Colon (tissue), 2 donors: Measurements from ENCODE around the gene CCND1.
"Not testable (repeated sequence)": the region's sequence is repeated elsewhere in the genome, so short reads cannot be mapped to it uniquely, and the experiment has no call there.

Experiments used
- FAIRE-seq: peaks from 2 replicates; lab custom pipeline; 2012; peaks lifted over from hg19 to GRCh38; lab: Jason Lieb, UNC
- donor health status: control.
- donor health status: control.

The CCND1 gene

DNA sequence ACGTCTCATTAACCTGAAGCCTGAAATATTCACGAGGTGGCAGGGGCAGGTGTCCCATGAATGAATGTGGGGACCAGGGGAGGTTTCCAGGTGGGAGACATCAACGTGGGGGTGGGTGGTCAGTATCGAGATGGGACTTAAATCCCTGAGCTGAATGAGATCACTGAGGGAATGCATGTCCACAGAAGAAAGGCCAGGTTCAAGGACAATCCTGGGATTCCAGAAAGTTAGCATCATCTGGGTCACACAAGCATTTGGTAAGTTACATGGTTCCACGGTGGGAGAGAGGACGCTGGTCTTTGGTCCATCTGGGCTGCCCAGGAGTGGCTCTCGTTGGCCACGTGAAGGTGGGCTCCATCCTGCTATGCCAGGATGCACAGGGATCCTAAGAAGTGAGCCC, 22.7 kb upstream of the CCND1 start:
- no peak for FAIRE-seq

- FAIRE-seq, result no peak
These were observed 20.2 kb upstream of the CCND1 start for GRCh38 chr11:69620683-69621290.

GRCh38 chr11:69622097-69622681, 18.8 kb upstream of the CCND1 start:
- FAIRE-seq, result not testable (repeated sequence)

DNA sequence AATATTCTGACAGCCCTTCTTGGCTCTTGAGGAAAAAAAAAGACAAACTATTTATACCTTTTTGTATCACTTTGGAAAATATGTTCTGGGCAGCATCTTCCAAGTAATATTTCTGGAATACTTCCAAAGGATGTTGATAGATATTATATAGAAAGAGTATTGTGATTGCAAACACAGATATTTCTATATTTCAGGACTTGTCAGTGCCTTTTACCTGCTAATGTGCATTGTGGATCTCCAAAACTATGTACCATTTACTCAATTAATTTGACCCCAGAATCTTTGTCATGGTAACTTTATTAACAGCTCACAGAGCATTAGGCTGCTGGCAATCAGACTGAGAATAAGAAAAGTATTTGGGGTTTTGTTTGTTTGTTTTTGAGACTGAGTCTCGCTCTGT, 16.7 kb upstream of the CCND1 start:
- no peak for FAIRE-seq

- FAIRE-seq, result no peak
These were observed 15.5 kb upstream of the CCND1 start for GRCh38 chr11:69625476-69625875.

- no peak for FAIRE-seq
These were observed 13.4 kb upstream of the CCND1 start for GRCh38 chr11:69627551-69627950.

DNA sequence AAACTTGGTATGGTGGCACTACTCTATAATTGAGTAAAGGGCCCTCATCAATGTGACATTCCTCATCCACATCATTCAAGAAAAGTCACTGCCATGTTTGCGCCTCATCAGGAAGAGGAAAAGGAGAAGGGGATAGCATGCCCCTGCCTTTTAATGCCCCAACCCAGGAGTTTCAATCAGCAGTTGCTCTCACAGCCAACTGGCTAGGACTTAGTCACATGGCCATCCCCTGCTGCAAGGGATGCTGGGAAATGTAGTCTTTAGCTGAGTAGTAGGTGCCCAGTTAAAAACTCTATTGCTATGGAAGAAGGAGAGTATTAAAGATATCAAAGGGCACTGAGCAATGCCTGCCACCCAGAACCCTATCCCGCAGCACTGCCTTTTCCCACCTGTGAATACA, 10.9 kb upstream of the CCND1 start:
- no peak for FAIRE-seq

DNA sequence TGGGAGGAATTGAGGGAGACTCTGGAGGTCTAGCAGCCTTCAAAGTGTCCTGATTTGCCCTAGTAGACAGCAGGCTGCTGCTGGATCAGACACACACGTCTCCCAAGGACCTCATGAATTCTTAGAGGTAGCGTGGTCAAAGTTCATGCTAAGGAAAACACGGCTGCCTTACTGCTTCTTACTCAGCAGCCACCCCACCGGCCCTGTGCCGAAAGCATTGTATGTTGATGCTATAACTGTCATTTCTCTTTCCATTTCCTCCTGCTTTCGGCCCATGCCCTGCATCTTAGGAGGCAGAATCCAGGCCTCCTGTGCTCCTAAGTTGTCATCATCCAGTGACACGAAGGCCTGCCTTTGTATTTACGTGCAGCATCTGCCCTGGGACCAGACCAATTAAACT, 10.5 kb upstream of the CCND1 start:
- no peak for FAIRE-seq

- no peak for FAIRE-seq
These were observed 8.1 kb upstream of the CCND1 start for GRCh38 chr11:69632900-69633299.

DNA sequence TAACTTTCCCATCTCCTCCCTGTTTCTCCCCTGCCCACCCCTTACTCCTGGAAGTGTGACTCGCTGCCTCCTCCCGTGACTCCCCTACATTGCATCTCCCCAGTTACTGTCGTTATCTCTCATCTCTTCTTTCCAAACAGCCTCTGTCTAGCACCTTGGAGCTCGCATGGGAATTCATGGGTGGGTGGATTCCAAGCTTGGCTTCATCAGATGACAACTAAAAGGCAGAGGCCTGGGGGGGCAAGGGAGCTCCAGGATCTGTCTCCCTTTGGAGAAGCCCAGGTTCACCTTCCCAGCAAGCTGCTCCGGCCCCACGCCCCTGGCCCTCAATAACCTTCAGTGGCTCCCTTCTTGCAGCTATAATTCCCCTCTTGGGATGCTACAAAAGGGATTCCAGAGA, 6.9 kb upstream of the CCND1 start:
- no peak for FAIRE-seq

- FAIRE-seq, result no peak
These were observed 6.4 kb upstream of the CCND1 start for GRCh38 chr11:69634590-69634989.

DNA sequence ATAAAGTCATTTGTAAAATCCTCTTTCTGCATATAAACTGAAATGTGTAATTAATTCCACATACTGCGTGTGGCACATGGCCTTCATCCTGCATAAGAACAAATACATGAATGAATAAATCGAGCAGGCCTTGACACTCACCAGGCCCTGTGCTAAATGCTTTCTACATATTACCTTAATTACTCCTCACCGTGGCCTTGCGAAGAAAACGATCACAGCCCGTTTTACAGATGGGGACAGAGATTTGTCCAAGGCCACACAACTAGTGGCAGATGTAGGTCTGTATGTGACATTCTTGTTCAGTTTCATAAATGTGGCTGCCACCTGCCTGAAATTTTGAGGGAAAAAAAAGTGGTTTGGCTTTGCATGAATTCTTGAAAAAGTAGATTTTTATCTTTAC, 5.8 kb upstream of the CCND1 start:
- FAIRE-seq, result no peak

DNA sequence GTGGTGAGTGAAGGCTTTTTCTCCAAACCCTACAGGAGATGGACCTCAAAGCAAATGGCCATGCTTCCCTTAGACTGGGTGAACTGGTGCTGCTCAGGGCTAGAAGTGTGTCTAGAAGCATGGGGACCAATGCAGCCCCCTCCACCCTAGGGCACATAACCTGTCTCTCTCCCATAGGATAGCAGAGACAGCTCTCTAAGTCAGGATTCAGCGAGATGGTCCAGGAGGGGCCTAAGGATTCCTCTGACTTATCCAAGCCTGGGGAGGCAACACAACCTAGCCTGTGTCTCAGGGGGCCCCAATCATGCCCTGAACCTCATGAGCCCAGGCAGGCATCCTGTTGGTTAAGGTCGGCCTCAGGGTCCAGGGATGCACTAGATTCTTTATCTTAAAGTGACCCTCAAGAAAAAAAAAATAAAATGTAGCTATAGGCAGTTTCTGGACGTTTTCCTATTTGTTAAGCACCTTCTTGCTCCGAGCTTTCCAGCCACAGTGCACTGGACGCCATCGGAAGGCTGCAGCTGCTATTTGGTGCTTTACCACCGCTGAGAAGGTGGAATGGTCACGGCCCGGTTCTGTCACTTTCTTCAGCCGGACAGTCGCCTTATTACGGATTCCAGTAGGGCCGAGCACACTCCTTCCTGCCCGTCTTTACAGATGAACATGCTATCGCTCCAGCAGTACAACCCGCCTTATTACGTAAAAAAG, 5.0 kb upstream of the CCND1 start:
- no peak for FAIRE-seq

- no peak for FAIRE-seq
These were observed 4.3 kb upstream of the CCND1 start for GRCh38 chr11:69636512-69637197.

- FAIRE-seq, result no peak
These were observed 3.6 kb upstream of the CCND1 start for GRCh38 chr11:69637198-69637940.

DNA sequence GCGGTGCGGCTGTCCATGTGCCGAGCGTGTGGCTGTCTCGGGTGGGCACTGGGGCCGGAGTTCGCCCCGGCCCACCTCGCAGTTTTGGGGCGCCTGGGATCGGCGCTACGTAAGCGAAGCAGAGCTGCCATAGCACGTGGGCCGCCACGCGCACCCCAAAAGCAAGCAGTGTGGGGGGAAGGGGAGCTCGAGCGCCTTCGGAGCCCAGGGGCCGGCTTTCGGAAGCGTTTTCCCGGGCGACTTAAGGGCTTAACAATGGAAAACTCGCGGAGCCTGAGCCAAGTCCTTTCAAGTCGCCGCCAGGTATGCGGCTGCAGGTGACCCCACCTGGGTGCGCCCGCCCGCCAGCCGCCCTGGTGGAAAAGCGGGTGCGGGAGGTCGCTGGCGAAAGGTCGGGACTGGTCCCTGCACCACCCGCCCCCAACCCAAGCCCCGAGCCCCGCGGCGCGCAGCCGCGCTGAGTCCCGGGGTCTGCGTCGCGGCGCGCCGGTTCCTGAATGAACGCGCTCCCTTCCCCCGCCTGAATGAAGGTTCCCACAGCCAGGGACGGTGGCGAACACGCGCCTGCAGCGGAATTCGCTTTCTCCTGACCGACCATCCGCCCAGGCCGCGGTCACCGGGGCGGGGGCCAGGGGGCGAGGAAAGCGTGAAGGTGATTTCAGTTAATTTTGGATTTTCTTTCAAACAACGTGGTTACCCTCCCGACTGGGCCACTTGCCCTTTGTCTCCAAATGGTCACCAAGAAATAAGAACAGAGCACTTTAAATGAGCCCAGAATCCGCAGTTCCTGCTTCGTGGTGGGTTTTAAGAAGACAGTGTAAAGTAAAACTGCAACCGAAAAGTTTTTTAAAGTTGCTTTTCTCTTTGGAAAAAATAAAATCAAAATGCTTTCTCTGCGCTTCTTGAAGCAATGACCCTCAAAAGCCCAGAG, 2.8 kb upstream of the CCND1 start:
- FAIRE-seq, result no peak

DNA sequence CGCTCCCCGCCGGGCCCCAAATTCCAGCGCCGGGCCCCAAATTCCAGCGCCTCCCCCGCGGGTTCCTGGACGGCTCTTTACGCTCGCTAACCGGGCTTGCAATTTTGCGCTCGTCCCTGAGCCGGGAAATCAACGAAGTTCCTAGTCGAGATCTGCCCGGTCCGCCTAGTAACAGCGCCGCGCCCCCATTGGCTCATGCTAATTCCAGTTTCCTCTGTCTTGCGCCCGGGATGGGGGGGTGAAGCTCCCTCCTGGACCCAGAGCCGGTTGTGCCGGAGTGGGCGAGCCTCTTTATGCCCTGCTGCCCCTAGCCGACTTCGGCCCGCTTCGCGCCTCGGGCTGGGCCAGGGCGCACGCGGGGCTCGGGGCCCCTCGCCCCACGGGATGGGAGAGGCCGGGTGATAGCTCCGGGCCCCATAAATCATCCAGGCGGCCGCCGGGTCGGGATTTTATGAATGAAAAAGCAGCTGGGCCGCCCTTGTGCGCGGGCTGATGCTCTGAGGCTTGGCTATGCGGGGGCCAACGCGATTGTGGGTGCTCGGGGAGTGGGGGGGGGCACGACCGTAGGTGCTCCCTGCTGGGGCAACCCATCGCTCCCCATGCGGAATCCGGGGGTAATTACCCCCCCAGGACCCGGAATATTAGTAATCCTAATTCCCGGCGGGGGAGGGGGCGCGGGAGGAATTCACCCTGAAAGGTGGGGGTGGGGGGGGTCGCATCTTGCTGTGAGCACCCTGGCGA, 1.8 kb upstream of the CCND1 start:
- FAIRE-seq, result no peak

DNA sequence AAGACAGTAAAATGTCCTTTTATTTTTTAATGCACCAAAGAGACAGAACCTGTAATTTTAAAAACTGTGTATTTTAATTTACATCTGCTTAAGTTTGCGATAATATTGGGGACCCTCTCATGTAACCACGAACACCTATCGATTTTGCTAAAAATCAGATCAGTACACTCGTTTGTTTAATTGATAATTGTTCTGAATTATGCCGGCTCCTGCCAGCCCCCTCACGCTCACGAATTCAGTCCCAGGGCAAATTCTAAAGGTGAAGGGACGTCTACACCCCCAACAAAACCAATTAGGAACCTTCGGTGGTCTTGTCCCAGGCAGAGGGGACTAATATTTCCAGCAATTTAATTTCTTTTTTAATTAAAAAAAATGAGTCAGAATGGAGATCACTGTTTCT, 1.1 kb upstream of the CCND1 start:
- no peak for FAIRE-seq

GRCh38 chr11:69640260-69640994, 529 bp upstream of the CCND1 start:
- FAIRE-seq, result no peak
